Measurements from ENCODE around the gene CALM3.
A peak's percentile ranks its signal among the peaks of the same experiment; 100 is the strongest.

Gene CALM3

DNA sequence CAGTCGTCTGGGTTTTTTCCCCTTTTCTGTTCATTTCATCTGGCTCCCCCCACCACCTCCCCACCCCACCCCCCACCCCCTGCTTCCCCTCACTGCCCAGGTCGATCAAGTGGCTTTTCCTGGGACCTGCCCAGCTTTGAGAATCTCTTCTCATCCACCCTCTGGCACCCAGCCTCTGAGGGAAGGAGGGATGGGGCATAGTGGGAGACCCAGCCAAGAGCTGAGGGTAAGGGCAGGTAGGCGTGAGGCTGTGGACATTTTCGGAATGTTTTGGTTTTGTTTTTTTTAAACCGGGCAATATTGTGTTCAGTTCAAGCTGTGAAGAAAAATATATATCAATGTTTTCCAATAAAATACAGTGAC lies 9.3 kb downstream of the CALM3 start:
- DNase-seq (ENCODE audit: low read depth), result no peak
- H3K4me3 ChIP-seq (replicated peaks; ENCODE audit: low read depth, low read length), result no peak overlapping the region
- TF ChIP-seq, protein P1, sequence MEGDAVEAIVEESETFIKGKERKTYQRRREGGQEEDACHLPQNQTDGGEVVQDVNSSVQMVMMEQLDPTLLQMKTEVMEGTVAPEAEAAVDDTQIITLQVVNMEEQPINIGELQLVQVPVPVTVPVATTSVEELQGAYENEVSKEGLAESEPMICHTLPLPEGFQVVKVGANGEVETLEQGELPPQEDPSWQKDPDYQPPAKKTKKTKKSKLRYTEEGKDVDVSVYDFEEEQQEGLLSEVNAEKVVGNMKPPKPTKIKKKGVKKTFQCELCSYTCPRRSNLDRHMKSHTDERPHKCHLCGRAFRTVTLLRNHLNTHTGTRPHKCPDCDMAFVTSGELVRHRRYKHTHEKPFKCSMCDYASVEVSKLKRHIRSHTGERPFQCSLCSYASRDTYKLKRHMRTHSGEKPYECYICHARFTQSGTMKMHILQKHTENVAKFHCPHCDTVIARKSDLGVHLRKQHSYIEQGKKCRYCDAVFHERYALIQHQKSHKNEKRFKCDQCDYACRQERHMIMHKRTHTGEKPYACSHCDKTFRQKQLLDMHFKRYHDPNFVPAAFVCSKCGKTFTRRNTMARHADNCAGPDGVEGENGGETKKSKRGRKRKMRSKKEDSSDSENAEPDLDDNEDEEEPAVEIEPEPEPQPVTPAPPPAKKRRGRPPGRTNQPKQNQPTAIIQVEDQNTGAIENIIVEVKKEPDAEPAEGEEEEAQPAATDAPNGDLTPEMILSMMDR (IDR thresholded peaks at IDR 0.05; ENCODE audit: low read length, missing control alignments), result no peak

DNA sequence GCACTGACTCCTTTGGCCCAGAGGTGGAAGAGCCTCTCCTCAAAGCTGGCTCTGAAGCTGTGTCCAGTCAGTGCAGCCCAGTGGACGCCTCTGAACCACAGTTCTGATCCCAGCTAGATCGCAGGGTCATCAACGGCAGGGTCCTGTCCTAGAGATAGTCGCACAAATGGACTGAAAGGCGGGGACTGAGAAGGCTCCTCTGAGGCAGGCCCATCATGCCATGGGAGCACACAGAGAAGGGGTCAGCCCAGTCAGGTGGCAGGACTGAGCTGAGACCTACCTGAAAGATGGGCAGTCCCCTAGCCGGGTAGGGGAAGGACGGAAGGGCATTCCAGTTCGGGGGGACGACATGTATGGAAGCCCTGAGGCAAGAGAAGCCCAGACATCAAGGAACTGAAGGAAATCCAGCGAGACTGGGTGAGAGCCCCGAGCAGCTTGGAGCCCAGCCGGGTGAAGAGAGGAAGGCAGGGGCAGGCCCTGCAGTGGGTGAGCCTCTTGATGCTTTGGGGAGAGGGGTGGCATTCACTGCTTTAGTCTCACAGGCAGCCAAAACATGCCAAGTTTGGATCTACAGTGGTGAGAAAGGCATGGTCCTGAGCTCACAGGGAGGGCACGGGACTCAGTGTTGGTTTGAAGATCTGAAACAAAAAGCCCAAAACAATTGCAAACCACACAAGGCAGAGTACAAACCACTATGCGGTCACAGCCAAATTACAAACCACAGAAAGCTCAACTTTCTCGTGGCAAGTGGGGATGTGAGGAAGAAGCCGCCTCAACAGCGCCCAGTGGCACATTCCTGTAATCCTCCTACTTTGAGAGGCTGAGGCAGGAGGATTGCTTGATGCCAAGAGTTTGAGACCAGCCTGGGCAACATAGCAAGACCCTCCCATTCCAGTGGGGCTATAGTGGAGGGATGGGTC lies 10.0 kb downstream of the CALM3 start:
- H3K4me3 ChIP-seq (replicated peaks; ENCODE audit: low read depth, low read length), result no peak overlapping the region
- TF ChIP-seq, protein P1 (IDR thresholded peaks at IDR 0.05; ENCODE audit: low read length, missing control alignments), result no peak
- no peak for DNase-seq (ENCODE audit: low read depth)

DNA sequence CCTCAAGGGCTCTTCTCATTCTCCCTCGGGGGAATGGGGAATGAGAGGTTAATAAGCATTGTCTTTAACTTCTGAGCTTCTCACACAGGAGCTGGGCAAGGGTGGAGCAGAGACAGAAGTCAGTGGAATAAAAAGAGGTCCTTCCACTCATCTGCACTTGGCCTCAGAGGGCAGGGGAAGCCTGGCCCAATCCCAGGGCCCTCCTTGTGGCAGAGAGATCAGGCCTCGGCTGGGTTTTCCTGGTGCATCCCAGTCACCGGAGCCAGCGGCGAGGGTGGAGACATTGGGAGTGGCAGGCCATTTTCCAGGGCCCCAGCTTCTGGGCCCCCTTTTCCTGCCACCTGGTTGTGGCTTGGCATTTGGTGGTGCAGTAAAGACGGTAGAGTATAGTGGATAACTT lies 10.6 kb downstream of the CALM3 start:
- no peak overlapping the region for H3K4me3 ChIP-seq (replicated peaks; ENCODE audit: low read depth, low read length)
- TF ChIP-seq, protein P1 (IDR thresholded peaks at IDR 0.05; ENCODE audit: low read length, missing control alignments), result no peak
- no peak for DNase-seq (ENCODE audit: low read depth)

DNA sequence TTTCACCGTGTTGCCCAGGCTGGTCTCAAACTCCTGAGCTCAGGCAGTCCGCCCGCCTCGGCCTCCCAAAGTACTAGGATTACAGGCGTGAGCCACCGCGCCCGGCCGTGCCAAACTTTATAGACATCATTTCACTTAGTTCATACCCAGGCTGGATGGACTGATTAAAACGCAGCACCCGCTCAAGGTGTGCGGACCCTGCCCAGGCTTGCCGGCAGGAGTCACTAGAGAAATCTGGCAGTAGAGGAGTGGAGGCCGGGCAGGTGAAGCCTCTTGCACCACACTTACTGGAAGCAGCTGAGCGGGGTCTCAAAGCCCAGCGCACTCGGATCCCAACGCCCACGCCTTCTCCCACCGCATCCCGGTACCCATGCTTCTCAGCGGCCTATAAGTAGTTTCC lies 12.4 kb downstream of the CALM3 start:
- H3K4me3 ChIP-seq (replicated peaks; ENCODE audit: low read depth, low read length), result no peak overlapping the region
- TF ChIP-seq, protein P1 (IDR thresholded peaks at IDR 0.05; ENCODE audit: low read length, missing control alignments), result no peak
- DNase-seq (ENCODE audit: low read depth), result no peak

DNA sequence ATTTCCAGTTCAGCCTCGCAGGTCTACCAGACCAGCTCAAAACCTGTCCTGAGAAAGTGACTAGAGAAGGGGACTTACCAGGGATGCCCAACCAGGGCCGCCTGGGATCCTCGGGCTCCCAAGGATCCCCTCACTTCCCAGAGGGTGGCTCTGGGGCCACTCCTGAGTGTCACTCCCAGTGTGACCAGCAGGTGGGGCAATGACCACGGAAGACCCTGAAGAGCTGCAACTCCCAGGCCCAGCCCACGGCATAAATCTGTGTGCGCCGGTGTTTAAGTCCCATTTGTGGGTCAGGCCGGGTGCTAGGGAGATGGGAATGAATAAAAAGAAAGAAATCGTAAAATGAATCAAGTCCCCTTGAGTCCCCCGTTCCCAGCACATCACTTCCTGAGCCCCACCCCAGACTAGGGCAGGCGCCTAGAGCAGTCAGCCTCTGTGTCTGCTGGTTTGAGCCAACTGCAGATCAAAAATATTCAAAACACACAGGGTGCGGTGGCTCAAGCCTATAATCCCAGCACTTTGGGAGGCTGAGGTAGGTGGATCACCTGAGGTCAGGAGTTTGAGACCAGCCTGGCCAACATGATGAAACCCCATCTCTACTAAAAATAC lies 13.1 kb downstream of the CALM3 start:
- DNase-seq (ENCODE audit: low read depth), result peak; percentile 87
- no peak overlapping the region for H3K4me3 ChIP-seq (replicated peaks; ENCODE audit: low read depth, low read length)
- TF ChIP-seq, protein P1 (IDR thresholded peaks at IDR 0.05; ENCODE audit: low read length, missing control alignments), result peak; percentile 81

DNA sequence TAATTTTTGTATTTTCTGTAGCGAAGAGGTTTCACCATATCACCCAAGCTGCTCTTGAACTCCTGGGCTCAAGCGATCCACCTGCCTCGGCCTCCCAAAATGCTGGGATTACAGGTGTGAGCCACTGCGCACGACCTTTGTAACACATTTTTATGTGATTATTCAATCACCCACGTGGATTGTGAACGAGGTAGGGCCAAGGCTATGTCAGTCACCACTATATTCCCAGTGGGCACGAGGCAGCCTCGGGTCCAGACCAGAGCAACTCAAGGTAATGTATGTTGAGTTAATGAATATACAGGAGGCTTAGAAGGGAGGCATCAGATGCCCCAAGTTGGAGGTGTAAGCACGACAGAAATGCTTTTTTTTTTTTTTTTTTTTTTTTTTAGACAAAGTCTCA lies 14.8 kb downstream of the CALM3 start:
- DNase-seq (ENCODE audit: low read depth), result no peak
- no peak overlapping the region for H3K4me3 ChIP-seq (replicated peaks; ENCODE audit: low read depth, low read length)
- TF ChIP-seq, protein P1 (IDR thresholded peaks at IDR 0.05; ENCODE audit: low read length, missing control alignments), result no peak

All from fibroblast of pulmonary artery (primary cell).